ENCODE measurements around the gene PPM1H. TPM values are rescaled to one million over a fixed set of nuclear protein-coding genes. Genes with fewer than 3 reads are reported as not detected.

PPM1H gene
- total and polyA plus RNA-seq, 2 of the 8 experiments (the other 6 are each of a cell fraction or from before 2014, with no cell fraction given): 16.4 to 36.1 TPM

DNA sequence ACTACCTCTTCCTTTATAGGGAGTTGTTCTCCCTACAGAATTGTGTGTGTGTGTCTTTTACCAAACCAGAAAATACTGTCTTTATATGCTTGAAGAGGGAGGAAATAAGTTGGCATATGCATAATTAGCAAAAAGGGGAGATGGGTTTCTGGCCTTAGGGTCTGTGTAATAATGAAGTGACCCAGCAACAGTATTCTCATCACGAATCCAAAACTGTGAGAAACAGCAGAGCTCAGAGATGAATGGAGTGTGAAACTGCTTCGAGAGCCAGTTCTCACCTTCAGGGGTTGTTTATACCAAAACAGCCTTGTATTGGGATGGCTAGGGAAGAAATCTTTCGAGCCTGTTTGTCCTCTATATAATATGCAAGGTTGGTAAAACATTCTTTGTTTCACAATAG, 240.8 kb downstream of the PPM1H start:
- H3K56ac ChIP-seq (replicated peaks; ENCODE audit: insufficient read length, low read depth, low read length): no peak overlapping the region
- POLR2A ChIA-PET (ENCODE audit: partially characterized antibody): interaction anchor here (1.0 kb wide), 1 partner anchor 9 kb away, joined by 3 read pairs; no protein-coding TSS in a partner anchor
- no peak overlapping the region for H3K18ac ChIP-seq (ENCODE audit: extremely low read depth, low read length)
- no peak overlapping the region for H2BK12ac ChIP-seq (ENCODE audit: low read depth, low read length)
- no peak overlapping the region for H3K23ac ChIP-seq (ENCODE audit: insufficient read length)
- FAIRE-seq (no peak), DNase-seq (ENCODE audit: low read depth in 1 of 2, low spot score in 2 of 2) (no peak)
- TF ChIP-seq POU5F1 (IDR thresholded peaks at IDR 0.05; ENCODE audit: low read depth, low read length): no peak
- TF ChIP-seq SUZ12 (IDR thresholded peaks at IDR 0.05; ENCODE audit: low read length): no peak
- no peak for TF ChIP-seq SP4 (IDR thresholded peaks at IDR 0.05; ENCODE audit: low read length)
- H4K5ac ChIP-seq (ENCODE audit: insufficient read length, low read depth, low read length): no peak overlapping the region
- no peak overlapping the region for H3K9ac ChIP-seq (replicated peaks in 1 of 4; ENCODE audit: extremely low read depth in 1 of 4, low read depth in 3 of 4, low read length in 3 of 4)
- no peak overlapping the region for H3K4me2 ChIP-seq (ENCODE audit: insufficient read depth in 1 of 2, low read depth in 2 of 2, low read length in 2 of 2)
- H2BK5ac ChIP-seq (ENCODE audit: low read depth, low read length): no peak overlapping the region
- no peak overlapping the region for H3K27ac ChIP-seq (ENCODE audit: low read depth, low read length)
- no peaks in the 10 kb centered on the region for H4K20me1 ChIP-seq (replicated peaks in 1 of 2; ENCODE audit: control insufficient read depth in 1 of 2, insufficient read depth in 2 of 2, low read length in 2 of 2)
- H3K23me2 ChIP-seq (ENCODE audit: low read depth, low read length): no peaks in the 10 kb centered on the region
- CTCF ChIA-PET (ENCODE audit: partially characterized antibody): interaction anchor here (0.9 to 1.5 kb wide), 2 partner anchors 10 to 12 kb away, joined by 4 to 5 read pairs; no protein-coding TSS in a partner anchor
- no peak overlapping the region for H4K91ac ChIP-seq (replicated peaks; ENCODE audit: insufficient read length, low read length)
- H3K9me3 ChIP-seq (ENCODE audit: insufficient read depth in 2 of 2, low read depth in 1 of 2, low read length in 1 of 2): no peaks in the 10 kb centered on the region
- H3K4ac ChIP-seq (replicated peaks; ENCODE audit: insufficient read length, low read depth, low read length): no peak overlapping the region
- no peak overlapping the region for H3K14ac ChIP-seq (ENCODE audit: insufficient read length)
- H3K27me3 ChIP-seq (replicated peaks in 1 of 4; ENCODE audit: control insufficient read depth in 3 of 4, extremely low read depth in 1 of 4, insufficient read depth in 3 of 4, low read length in 3 of 4): no peaks in the 10 kb centered on the region
- H3K79me1 ChIP-seq (ENCODE audit: low read depth, low read length): no peaks in the 10 kb centered on the region
- no peaks in the 10 kb centered on the region for H3K79me2 ChIP-seq (ENCODE audit: control insufficient read depth in 1 of 2, insufficient read depth in 2 of 2, low read length in 2 of 2)
- no peak overlapping the region for H2AFZ ChIP-seq (ENCODE audit: low read length)
- H3K4me3 ChIP-seq (ENCODE audit: extremely low read depth in 1 of 4, insufficient read depth in 2 of 4, low read depth in 3 of 4, low read length in 4 of 4): no peak overlapping the region
- 96% methylated on average over 3 of the region's 3 CpGs; no CpG with 5 or more reads in 1 of the 2 experiments for WGBS, 2 experiments (ENCODE audit: extremely low coverage in 1 of 2, insufficient coverage in 1 of 2, insufficient read length in 1 of 2, insufficient replicate concordance in 2 of 2, low coverage in 1 of 2, low lambda C conversion rate in 2 of 2, missing lambda C conversion rate in 1 of 2)
- H3K4me1 ChIP-seq (replicated peaks in 1 of 4; ENCODE audit: control insufficient read depth in 3 of 4, insufficient read depth in 4 of 4, low read length in 3 of 4): 0 out of 7 replicates have a peak, but pooled peaks cover 0 to 2% (median 0%) of the 10 kb centered on the region in 4 experiments
- H2BK120ac ChIP-seq (replicated peaks; ENCODE audit: low read depth, low read length): no peak overlapping the region
- H2BK15ac ChIP-seq (ENCODE audit: low read length): no peak overlapping the region
- no peak overlapping the region for H4K8ac ChIP-seq (ENCODE audit: extremely low read depth, insufficient read depth, low read length)
- peaks cover 0 to 12% (median 0%) of the 10 kb centered on the region in 4 experiments; a peak in 3 of 8 replicates for H3K36me3 ChIP-seq (ENCODE audit: control insufficient read depth in 2 of 4, insufficient read depth in 4 of 4, low read length in 3 of 4)
- no peak overlapping the region for H2AK5ac ChIP-seq (ENCODE audit: low read depth, low read length)
- H2BK20ac ChIP-seq (ENCODE audit: low read length): no peak overlapping the region
